HepG2 (cell line): ENCODE results near the gene PTPRD. TPM values are rescaled to one million over a fixed set of nuclear protein-coding genes. Genes with fewer than 3 reads are reported as not detected.

ENCODE experiments used
- ATAC-seq: fragments of 200-7000 bp; cut with Tn5 transposase; 3 replicates; pipeline ENCODE4 v1.9.1; 2020; ENCODE audit warnings: mild to moderate bottlenecking, moderate library complexity
- BruUV-seq: library from RNA; stranded (reverse); fragments of 400-500 nt; replicated peaks from 2 replicates; lab custom pipeline; 2021; lab: Mats Ljungman, UMichigan
- CTCF ChIA-PET: fragments of 300-600 bp; formaldehyde crosslinking; extraction: SDS; loops from one replicate; lab custom pipeline; 2021; ENCODE audit warnings: low total read pairs, inconsistent platforms, low intra/inter-chr PET ratio; lab: Yijun Ruan, JAX
- POLR2A ChIA-PET: fragments of 350-600 bp; sonication (Branson Sonifier 250); formaldehyde crosslinking; loops from one replicate; lab custom pipeline; 2020; ENCODE audit warnings: antibody characterized with exemption, inconsistent platforms; lab: Yijun Ruan, JAX
- DNase-seq: peaks from one replicate; pipeline ENCODE4 v3.0.0-alpha.2; 2015; ENCODE audit warnings: low spot score
- FAIRE-seq: peaks from 3 replicates; lab custom pipeline; 2011; peaks lifted over from hg19 to GRCh38; lab: Jason Lieb, UNC
- H2AFZ ChIP-seq: one replicate; pipeline ENCODE4 v1.6.1; 2011; ENCODE audit warnings: low read length, inconsistent platforms
- H3K27ac ChIP-seq: fragments of 300-600 bp; 3 replicates; pipeline ENCODE4 v1.8.0; 2011; ENCODE audit warnings: mixed run types, mild to moderate bottlenecking, mixed read lengths, low read length, inconsistent platforms; ENCODE audit not compliant: insufficient read depth; ENCODE audit errors: extremely low read length
- H3K27me3 ChIP-seq, 2 experiments: fragments of 200-600 bp in 1 of 2; 2 replicates in 1 of 2; 3 replicates in 1 of 2; pipeline versions ENCODE4 v1.6.0 to v1.8.0; 2011; ENCODE audit warnings: low read length in 2 of 2, mild to moderate bottlenecking in 2 of 2, moderate library complexity in 2 of 2, inconsistent platforms in 1 of 2; ENCODE audit not compliant: insufficient read depth in 2 of 2, control insufficient read depth in 1 of 2
- H3K36me3 ChIP-seq, 2 experiments: fragments of 200-600 bp in 1 of 2; replicated peaks in 1 of 2; 2 replicates in 1 of 2; 3 replicates in 1 of 2; pipeline versions ENCODE4 v1.5.1 to v1.8.0; 2011; ENCODE audit warnings: low read length in 2 of 2, inconsistent platforms in 1 of 2; ENCODE audit not compliant: insufficient read depth in 2 of 2, control insufficient read depth in 1 of 2
- H3K4me1 ChIP-seq: 2 replicates; pipeline ENCODE4 v1.5.1; 2012; ENCODE audit warnings: low read length, inconsistent platforms; ENCODE audit not compliant: insufficient read depth
- H3K4me2 ChIP-seq: 2 replicates; pipeline ENCODE4 v1.6.0; 2011; ENCODE audit warnings: low read depth, low read length, inconsistent platforms
- H3K4me3 ChIP-seq, 3 experiments: fragments of 200-600 bp in 1 of 3; sonication (generic), shearing (Covaris generic) in 1 of 3; replicated peaks in 1 of 3; 2 replicates each; pipeline ENCODE4 v1.5.1; 2011 to 2016; ENCODE audit warnings: low read length in 3 of 3, inconsistent platforms in 2 of 3, low read depth in 2 of 3, mild to moderate bottlenecking in 2 of 3, control low read depth in 1 of 3, mixed read lengths in 1 of 3; ENCODE audit not compliant: insufficient read depth in 1 of 3
- H3K79me2 ChIP-seq: one replicate; pipeline ENCODE4 v1.6.1; 2011; ENCODE audit warnings: low read length, inconsistent platforms; ENCODE audit not compliant: insufficient read depth
- H3K9ac ChIP-seq: 2 replicates; pipeline ENCODE4 v1.6.0; 2011; ENCODE audit warnings: mild to moderate bottlenecking, low read depth, low read length, inconsistent platforms; ENCODE audit not compliant: insufficient read depth
- H3K9me3 ChIP-seq: 2 replicates; pipeline ENCODE4 v1.5.1; 2012; ENCODE audit warnings: mild to moderate bottlenecking, low read length
- H4K20me1 ChIP-seq: 2 replicates; pipeline ENCODE4 v1.6.0; 2011; ENCODE audit warnings: inconsistent platforms, mild to moderate bottlenecking, low read length, moderate library complexity; ENCODE audit not compliant: insufficient read depth
- ATF2 ChIP-seq: sonication (generic); formaldehyde crosslinking; IDR thresholded peaks from 2 replicates; pipeline ENCODE4 v1.4.0; 2020; ENCODE audit warnings: missing genetic modification reagents
- ATM ChIP-seq: fragments of 450-650 bp; IDR thresholded peaks from 2 replicates; pipeline ENCODE4 v1.7.1; 2017; ENCODE audit warnings: mild to moderate bottlenecking, borderline replicate concordance
- BRCA1 ChIP-seq: sonication (generic); formaldehyde crosslinking; IDR thresholded peaks from 2 replicates; pipeline ENCODE4 v1.4.0; 2020; ENCODE audit warnings: missing genetic modification reagents
- CBX1 ChIP-seq: IDR thresholded peaks from one replicate; pipeline ENCODE4 v1.6.1; 2016; ENCODE audit warnings: antibody characterized with exemption, low read depth
- MAFK ChIP-seq, 2 experiments: IDR thresholded peaks in 1 of 2; conservative IDR thresholded peaks in 1 of 2; 2 replicates each; pipeline ENCODE4 v1.6.1; 2011; ENCODE audit warnings: improper control_type of control experiment in 2 of 2, low read length in 2 of 2
- PCBP2 ChIP-seq: fragments of 200-400 bp; formaldehyde crosslinking; optimal IDR thresholded peaks from 2 replicates; pipeline ENCODE3; 2018; ENCODE audit warnings: low read length, low read depth; ENCODE audit not compliant: poor library complexity, severe bottlenecking
- ZBTB7A ChIP-seq: sonication (generic); formaldehyde crosslinking; IDR thresholded peaks from 2 replicates; pipeline ENCODE4 v1.8.0; 2022; ENCODE audit warnings: mild to moderate bottlenecking, missing genetic modification reagents
- ZNF782 ChIP-seq: sonication (generic); formaldehyde crosslinking; IDR thresholded peaks from 2 replicates; pipeline ENCODE4 v1.4.0; 2020; ENCODE audit warnings: missing genetic modification reagents, mild to moderate bottlenecking, borderline replicate concordance
- WGBS: methylation state at CpG from one replicate; pipeline ENCODE4 v1.1.6; 2017; ENCODE audit warnings: low lambda C conversion rate; 5-methylcytosine and 5-hydroxymethylcytosine counted together
- in situ Hi-C: cut with HindIII; loops from 2 replicates; pipeline ENCODE4 v1.10.0; 2017; ENCODE audit warnings: low pct_unique_long_range_greater_than_20kb; ENCODE audit not compliant: extremely low pct_ligation_motif_present
- intact Hi-C: fragments of 100-400 bp; cut with micrococcal nuclease; formaldehyde crosslinking; loops from one replicate; pipeline ENCODE4 v1.10.0; 2022; ENCODE audit not compliant: unreplicated experiment
- polyA plus RNA-seq, 8 experiments: library from polyadenylated mRNA; depleted of rRNA in 3 of 8; stranded (reverse) in 7 of 8; unstranded in 1 of 8; fragments of >200 nt; fragmentation: Illumina TruSeq in 4 of 8; extraction: Trizol in 4 of 8; gene quantifications; 2 replicates each; pipeline versions ENCODE4 v1.2.1 to v1.2.3, GENCODE V29; 2011 to 2016; ENCODE audit warnings: low read depth in 4 of 8, missing spikeins in 1 of 8, mixed read lengths in 1 of 8; ENCODE audit not compliant: insufficient read depth in 1 of 8
- total RNA-seq, 5 experiments: library from RNA; depleted of rRNA; stranded (reverse); fragments of >200 nt; fragmentation: Illumina TruSeq; extraction: Trizol; gene quantifications; 2 replicates each; pipeline ENCODE4 v1.2.3, GENCODE V29; 2016; ENCODE audit warnings: low read depth in 1 of 5

Gene PTPRD
- total and polyA plus RNA-seq, 2 of the 13 experiments (the other 11 are each of a cell fraction or from before 2014, with no cell fraction given): 0.05 TPM; not detected in 1

- TF ChIP-seq MAFK (conservative IDR thresholded peaks at IDR 0.05 in 1 of 2, IDR thresholded peaks at IDR 0.05 in 1 of 2; ENCODE audit: low read length in 2 of 2) (0 out of 4 replicates have a peak, but pooled peaks of 1 of the 2 experiments have one; percentile 19), BRCA1 (CRISPR knock-in tag) (no peak)
- Histone ChIP-seq H3K9ac (no peak overlapping the region), H3K4me3 (no peak overlapping the region), H3K27me3 (no peaks in the 10 kb centered on the region), H3K4me1 (no peaks in the 10 kb centered on the region), H3K4me2 (no peak overlapping the region), H2AFZ (no peak overlapping the region), H3K9me3 (no peaks in the 10 kb centered on the region), H3K27ac (no peak overlapping the region), H4K20me1 (no peaks in the 10 kb centered on the region), H3K79me2 (no peaks in the 10 kb centered on the region), H3K36me3 (no peaks in the 10 kb centered on the region)
- no peak for ATAC-seq
- no peak for DNase-seq
- CTCF ChIA-PET: no interaction called here
- in situ Hi-C loops (no loop called here), intact Hi-C loops (no loop called here)
- 0% methylated on average over 1 of the region's 1 CpG for WGBS
- POLR2A ChIA-PET: no interaction called here
- no TSS peak for BruUV-seq
- no peak for FAIRE-seq
Measured at GRCh38 chr9:8637626-8638025, 1975.2 kb downstream of the PTPRD start.

- ATAC-seq: no peak
- H3K9me3 ChIP-seq: no peaks in the 10 kb centered on the region
- BruUV-seq: no TSS peak
- WGBS: 1% methylated on average over 3 of the region's 3 CpGs
- no peaks in the 10 kb centered on the region for H3K79me2 ChIP-seq
- no peak for TF ChIP-seq ATM
- no peak for TF ChIP-seq CBX1
- TF ChIP-seq ZNF782 (CRISPR knock-in tag): no peak
- no peak for TF ChIP-seq ZBTB7A
- TF ChIP-seq PCBP2: no peak
- no peak for TF ChIP-seq ATF2 (CRISPR knock-in tag)
- TF ChIP-seq, all 625 proteins: peak for 0
- FAIRE-seq (no peak), DNase-seq (no peak)
- H3K4me3 ChIP-seq: no peak overlapping the region
- no peaks in the 10 kb centered on the region for H3K36me3 ChIP-seq
- no peak overlapping the region for H3K4me2 ChIP-seq
- H3K27me3 ChIP-seq: no peaks in the 10 kb centered on the region
- no peak overlapping the region for H3K9ac ChIP-seq
- ChIA-PET POLR2A (no interaction called here), CTCF (no interaction called here)
- H3K4me1 ChIP-seq: no peaks in the 10 kb centered on the region
- H2AFZ ChIP-seq: no peak overlapping the region
- intact Hi-C loops (no loop called here), in situ Hi-C loops (no loop called here)
- no peaks in the 10 kb centered on the region for H4K20me1 ChIP-seq
- no peak overlapping the region for H3K27ac ChIP-seq
Measured at GRCh38 chr9:8633784-8634183, 1979.0 kb downstream of the PTPRD start.
